Measurements from ENCODE around the gene IGSF23. TPM values are rescaled to one million over a fixed set of nuclear protein-coding genes. Genes with fewer than 3 reads are reported as not detected.

Gene IGSF23
- polyA plus RNA-seq, 2 donors, result not detected

GRCh38 chr19:44643605-44644401 lies 30.4 kb downstream of the IGSF23 start, which contains the start of gene PVR:
TSS of gene PVR (plus strand) at chr19:44643910. CDS start at chr19:44644097, 187 bp downstream.
- no peaks in the 10 kb centered on the region for H3K4me1 ChIP-seq (ENCODE audit: control insufficient read depth in 2 of 2, insufficient read depth in 2 of 2, low read length in 1 of 2)
- peaks cover 0 to 4% of the 10 kb centered on the region in 2 donors for H3K36me3 ChIP-seq (ENCODE audit: control insufficient read depth in 2 of 2, insufficient read depth in 2 of 2, low read length in 1 of 2)
- no peaks in the 10 kb centered on the region for H3K9me3 ChIP-seq (ENCODE audit: control insufficient read depth in 2 of 2, insufficient read depth in 1 of 2, low read depth in 1 of 2, low read length in 1 of 2)
- H3K4me3 ChIP-seq (ENCODE audit: low read depth in 1 of 2, low read length in 2 of 2), result peak within 1 kb of the TSS; percentile 77 to 86
- H3K27me3 ChIP-seq (ENCODE audit: control insufficient read depth in 1 of 2, insufficient read depth in 2 of 2, low read length in 2 of 2), result no peaks in the 10 kb centered on the region
- 1% methylated on average over 62 to 70 of the region's 70 CpGs for WGBS, 2 donors
- H3K27ac ChIP-seq (ENCODE audit: low read depth in 2 of 2, low read length in 1 of 2), result peak within 1 kb of the TSS; percentile 60 to 71

GRCh38 chr19:44644402-44645016 lies 31.1 kb downstream of the IGSF23 start:
- Histone ChIP-seq H3K36me3 (ENCODE audit: control insufficient read depth in 2 of 2, insufficient read depth in 2 of 2, low read length in 1 of 2) (peaks cover 0 to 4% of the 10 kb centered on the region in 2 donors), H3K27ac (ENCODE audit: low read depth in 2 of 2, low read length in 1 of 2) (peak overlapping the region; percentile 60 to 71), H3K9me3 (ENCODE audit: control insufficient read depth in 2 of 2, insufficient read depth in 1 of 2, low read depth in 1 of 2, low read length in 1 of 2) (no peaks in the 10 kb centered on the region), H3K4me1 (ENCODE audit: control insufficient read depth in 2 of 2, insufficient read depth in 2 of 2, low read length in 1 of 2) (no peaks in the 10 kb centered on the region), H3K4me3 (ENCODE audit: low read depth in 1 of 2, low read length in 2 of 2) (peak overlapping the region; percentile 77 to 86), H3K27me3 (ENCODE audit: control insufficient read depth in 1 of 2, insufficient read depth in 2 of 2, low read length in 2 of 2) (no peaks in the 10 kb centered on the region)
- 8 to 9% methylated on average over 13 of the region's 13 CpGs for WGBS, 2 donors

DNA sequence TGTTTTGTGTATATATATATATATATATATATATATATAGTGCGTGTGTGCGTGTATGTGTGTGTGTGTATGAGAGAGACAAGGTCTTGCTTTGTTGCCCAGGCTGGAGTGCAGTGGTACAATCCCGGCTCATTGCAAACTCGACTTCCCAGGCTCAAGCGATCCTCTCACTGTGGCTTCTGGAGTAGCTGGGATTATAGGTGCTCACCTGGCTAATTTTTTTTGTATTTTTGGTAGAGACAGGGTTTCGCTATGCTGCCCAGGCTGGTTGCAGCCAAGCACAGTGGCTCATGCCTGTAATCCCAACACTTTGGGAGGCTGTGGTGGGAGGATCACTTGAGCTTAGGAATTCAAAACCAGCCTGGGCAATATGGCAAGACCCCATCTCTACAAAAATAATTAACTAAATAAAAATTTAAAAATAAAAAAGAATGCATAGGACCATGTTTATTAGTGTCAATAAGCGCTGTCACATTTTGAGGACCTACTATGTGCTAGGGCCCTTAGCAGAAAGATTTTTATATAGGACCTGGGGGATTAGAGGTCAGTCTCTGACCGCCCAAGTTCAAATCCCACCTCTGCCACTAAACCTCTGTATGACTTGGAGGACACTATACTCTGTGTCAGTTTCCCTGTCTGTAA lies 32.2 kb downstream of the IGSF23 start:
- Histone ChIP-seq H3K36me3 (ENCODE audit: control insufficient read depth in 2 of 2, insufficient read depth in 2 of 2, low read length in 1 of 2) (peaks cover 0 to 10% of the 10 kb centered on the region in 2 donors), H3K27ac (ENCODE audit: low read depth in 2 of 2, low read length in 1 of 2) (no peak overlapping the region), H3K27me3 (ENCODE audit: control insufficient read depth in 1 of 2, insufficient read depth in 2 of 2, low read length in 2 of 2) (no peaks in the 10 kb centered on the region), H3K4me1 (ENCODE audit: control insufficient read depth in 2 of 2, insufficient read depth in 2 of 2, low read length in 1 of 2) (no peaks in the 10 kb centered on the region), H3K4me3 (ENCODE audit: low read depth in 1 of 2, low read length in 2 of 2) (no peak overlapping the region), H3K9me3 (ENCODE audit: control insufficient read depth in 2 of 2, insufficient read depth in 1 of 2, low read depth in 1 of 2, low read length in 1 of 2) (no peaks in the 10 kb centered on the region)
- 77 to 83% methylated on average over 8 of the region's 8 CpGs for WGBS, 2 donors

- WGBS, 2 donors, result 95 to 97% methylated on average over 3 of the region's 3 CpGs
- H3K36me3 ChIP-seq (ENCODE audit: control insufficient read depth in 2 of 2, insufficient read depth in 2 of 2, low read length in 1 of 2), result peaks cover 0 to 11% of the 10 kb centered on the region in 2 donors
Observed at GRCh38 chr19:44646049-44646416, 32.7 kb downstream of the IGSF23 start.

DNA sequence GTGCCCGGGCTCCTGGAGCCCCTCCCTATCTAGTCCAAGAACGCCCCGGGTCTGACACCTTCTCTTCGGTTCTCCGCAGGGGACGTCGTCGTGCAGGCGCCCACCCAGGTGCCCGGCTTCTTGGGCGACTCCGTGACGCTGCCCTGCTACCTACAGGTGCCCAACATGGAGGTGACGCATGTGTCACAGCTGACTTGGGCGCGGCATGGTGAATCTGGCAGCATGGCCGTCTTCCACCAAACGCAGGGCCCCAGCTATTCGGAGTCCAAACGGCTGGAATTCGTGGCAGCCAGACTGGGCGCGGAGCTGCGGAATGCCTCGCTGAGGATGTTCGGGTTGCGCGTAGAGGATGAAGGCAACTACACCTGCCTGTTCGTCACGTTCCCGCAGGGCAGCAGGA lies 33.8 kb downstream of the IGSF23 start:
- Histone ChIP-seq H3K4me1 (ENCODE audit: control insufficient read depth in 2 of 2, insufficient read depth in 2 of 2, low read length in 1 of 2) (no peaks in the 10 kb centered on the region), H3K27ac (ENCODE audit: low read depth in 2 of 2, low read length in 1 of 2) (no peak overlapping the region), H3K27me3 (ENCODE audit: control insufficient read depth in 1 of 2, insufficient read depth in 2 of 2, low read length in 2 of 2) (no peaks in the 10 kb centered on the region), H3K9me3 (ENCODE audit: control insufficient read depth in 2 of 2, insufficient read depth in 1 of 2, low read depth in 1 of 2, low read length in 1 of 2) (no peaks in the 10 kb centered on the region), H3K4me3 (ENCODE audit: low read depth in 1 of 2, low read length in 2 of 2) (no peak overlapping the region), H3K36me3 (ENCODE audit: control insufficient read depth in 2 of 2, insufficient read depth in 2 of 2, low read length in 1 of 2) (peaks cover 0 to 18% of the 10 kb centered on the region in 2 donors)
- WGBS, 2 donors, result 78 to 82% methylated on average over 31 of the region's 31 CpGs

More at GRCh38 chr19:44646049-44646416, 32.7 kb downstream of the IGSF23 start:
- Histone ChIP-seq H3K27ac (ENCODE audit: low read depth in 2 of 2, low read length in 1 of 2) (no peak overlapping the region), H3K4me3 (ENCODE audit: low read depth in 1 of 2, low read length in 2 of 2) (no peak overlapping the region), H3K27me3 (ENCODE audit: control insufficient read depth in 1 of 2, insufficient read depth in 2 of 2, low read length in 2 of 2) (no peaks in the 10 kb centered on the region), H3K9me3 (ENCODE audit: control insufficient read depth in 2 of 2, insufficient read depth in 1 of 2, low read depth in 1 of 2, low read length in 1 of 2) (no peaks in the 10 kb centered on the region), H3K4me1 (ENCODE audit: control insufficient read depth in 2 of 2, insufficient read depth in 2 of 2, low read length in 1 of 2) (no peaks in the 10 kb centered on the region)

DNA sequence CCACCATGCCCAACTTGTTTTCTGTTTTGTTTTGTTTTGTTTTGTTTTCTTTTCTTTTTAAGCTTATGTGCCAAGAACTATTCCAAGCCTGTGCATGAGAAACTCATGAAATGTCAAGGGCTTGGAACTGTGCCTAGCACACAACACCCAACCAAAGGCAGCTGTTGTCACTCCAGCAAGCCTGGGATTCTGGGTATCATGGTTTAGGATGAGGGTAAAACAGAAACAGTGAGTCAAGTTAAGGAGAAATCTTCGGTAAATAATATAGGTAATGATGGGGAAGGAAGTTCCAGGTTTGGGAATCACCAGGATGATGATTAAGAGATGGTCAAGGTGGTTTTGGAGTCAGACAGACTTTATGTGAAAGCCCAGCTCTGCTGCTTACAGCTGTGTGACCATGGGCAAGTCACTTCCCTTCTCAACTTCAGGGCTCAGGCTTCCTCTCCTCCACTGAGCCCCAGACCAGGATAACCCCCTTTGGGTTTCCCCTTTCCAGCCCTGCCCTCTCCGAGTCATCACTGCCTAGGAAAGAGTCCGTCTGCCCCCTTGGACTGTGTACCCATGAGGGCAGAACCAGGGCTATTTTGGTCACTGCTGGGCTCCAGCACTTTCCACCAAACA lies 35.4 kb downstream of the IGSF23 start:
- H3K27me3 ChIP-seq (ENCODE audit: control insufficient read depth in 1 of 2, insufficient read depth in 2 of 2, low read length in 2 of 2), result no peaks in the 10 kb centered on the region
- no peak overlapping the region for H3K4me3 ChIP-seq (ENCODE audit: low read depth in 1 of 2, low read length in 2 of 2)
- 59 to 67% methylated on average over 3 of the region's 3 CpGs for WGBS, 2 donors
- no peaks in the 10 kb centered on the region for H3K4me1 ChIP-seq (ENCODE audit: control insufficient read depth in 2 of 2, insufficient read depth in 2 of 2, low read length in 1 of 2)
- H3K36me3 ChIP-seq (ENCODE audit: control insufficient read depth in 2 of 2, insufficient read depth in 2 of 2, low read length in 1 of 2), result peaks cover 5 to 28% of the 10 kb centered on the region in 2 donors
- H3K9me3 ChIP-seq (ENCODE audit: control insufficient read depth in 2 of 2, insufficient read depth in 1 of 2, low read depth in 1 of 2, low read length in 1 of 2), result no peaks in the 10 kb centered on the region
- no peak overlapping the region for H3K27ac ChIP-seq (ENCODE audit: low read depth in 2 of 2, low read length in 1 of 2)

GRCh38 chr19:44649578-44650145 lies 36.3 kb downstream of the IGSF23 start:
- H3K36me3 ChIP-seq (ENCODE audit: control insufficient read depth in 2 of 2, insufficient read depth in 2 of 2, low read length in 1 of 2), result peaks cover 5 to 29% of the 10 kb centered on the region in 2 donors
- 86 to 91% methylated on average over 15 of the region's 15 CpGs for WGBS, 2 donors

GRCh38 chr19:44653343-44653742 lies 40.0 kb downstream of the IGSF23 start:
- Histone ChIP-seq H3K4me1 (ENCODE audit: control insufficient read depth in 2 of 2, insufficient read depth in 2 of 2, low read length in 1 of 2) (no peaks in the 10 kb centered on the region), H3K4me3 (ENCODE audit: low read depth in 1 of 2, low read length in 2 of 2) (no peak overlapping the region), H3K36me3 (ENCODE audit: control insufficient read depth in 2 of 2, insufficient read depth in 2 of 2, low read length in 1 of 2) (peaks cover 8 to 34% of the 10 kb centered on the region in 2 donors), H3K9me3 (ENCODE audit: control insufficient read depth in 2 of 2, insufficient read depth in 1 of 2, low read depth in 1 of 2, low read length in 1 of 2) (no peaks in the 10 kb centered on the region), H3K27ac (ENCODE audit: low read depth in 2 of 2, low read length in 1 of 2) (no peak overlapping the region), H3K27me3 (ENCODE audit: control insufficient read depth in 1 of 2, insufficient read depth in 2 of 2, low read length in 2 of 2) (no peaks in the 10 kb centered on the region)
- WGBS, 2 donors, result 90 to 95% methylated on average over 5 of the region's 5 CpGs

More at GRCh38 chr19:44649578-44650145, 36.3 kb downstream of the IGSF23 start:
- no peaks in the 10 kb centered on the region for H3K27me3 ChIP-seq (ENCODE audit: control insufficient read depth in 1 of 2, insufficient read depth in 2 of 2, low read length in 2 of 2)
- H3K4me3 ChIP-seq (ENCODE audit: low read depth in 1 of 2, low read length in 2 of 2), result no peak overlapping the region
- H3K27ac ChIP-seq (ENCODE audit: low read depth in 2 of 2, low read length in 1 of 2), result no peak overlapping the region
- H3K9me3 ChIP-seq (ENCODE audit: control insufficient read depth in 2 of 2, insufficient read depth in 1 of 2, low read depth in 1 of 2, low read length in 1 of 2), result no peaks in the 10 kb centered on the region
- H3K4me1 ChIP-seq (ENCODE audit: control insufficient read depth in 2 of 2, insufficient read depth in 2 of 2, low read length in 1 of 2), result no peaks in the 10 kb centered on the region
